Measurements from ENCODE around the gene COL15A1.

GRCh38 chr9:98933185-98933584 is 10.5 kb upstream of the COL15A1 start:
- no peak for TF ChIP-seq CTCF (IDR thresholded peaks at IDR 0.05; ENCODE audit: low read depth, low read length)
- TF ChIP-seq POLR2A (IDR thresholded peaks at IDR 0.05; ENCODE audit: extremely low read depth, insufficient read length), result no peak
- TF ChIP-seq, protein P1, sequence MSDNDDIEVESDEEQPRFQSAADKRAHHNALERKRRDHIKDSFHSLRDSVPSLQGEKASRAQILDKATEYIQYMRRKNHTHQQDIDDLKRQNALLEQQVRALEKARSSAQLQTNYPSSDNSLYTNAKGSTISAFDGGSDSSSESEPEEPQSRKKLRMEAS (IDR thresholded peaks at IDR 0.05; ENCODE audit: low read depth, low read length), result no peak
- TF ChIP-seq MYC (IDR thresholded peaks at IDR 0.05; ENCODE audit: low read depth, low read length), result no peak
